DND-41 (cell line): ENCODE data around the gene FBXL2.

Experiments
- ATAC-seq: fragments of 200-7000 bp; cut with Tn5 transposase; 3 replicates; pipeline ENCODE4 v1.9.1; 2021; ENCODE audit warnings: low read depth; ENCODE audit not compliant: insufficient read depth
- DNase-seq: peaks from one replicate; pipeline ENCODE4 v3.0.0-alpha.2; 2020
- H2AFZ ChIP-seq: 2 replicates; pipeline ENCODE4 v1.6.0; 2012; ENCODE audit warnings: low read depth, low read length
- H3K27ac ChIP-seq: 2 replicates; pipeline ENCODE4 v1.5.1; 2012; ENCODE audit warnings: low read length, inconsistent platforms
- H3K27me3 ChIP-seq: fragments of 200-600 bp; sonication (generic); 2 replicates; pipeline ENCODE4 v1.6.0; 2012; ENCODE audit warnings: low read length, mild to moderate bottlenecking, inconsistent platforms; ENCODE audit not compliant: insufficient read depth, poor library complexity
- H3K36me3 ChIP-seq: 2 replicates; pipeline ENCODE4 v1.5.1; 2012; ENCODE audit warnings: low read length, inconsistent platforms; ENCODE audit not compliant: insufficient read depth
- H3K4me1 ChIP-seq: 2 replicates; pipeline ENCODE4 v1.5.1; 2012; ENCODE audit warnings: mild to moderate bottlenecking, low read length; ENCODE audit not compliant: insufficient read depth
- H3K4me2 ChIP-seq: 2 replicates; pipeline ENCODE4 v1.6.0; 2012; ENCODE audit warnings: mild to moderate bottlenecking, moderate library complexity, low read length, inconsistent platforms; ENCODE audit not compliant: insufficient read depth
- H3K4me3 ChIP-seq, 2 experiments: fragments of 200-600 bp in 1 of 2; shearing (Covaris generic) in 1 of 2; 2 replicates each; pipeline ENCODE4 v1.5.1; 2012 to 2016; ENCODE audit warnings: inconsistent platforms in 2 of 2, low read length in 2 of 2, mild to moderate bottlenecking in 2 of 2, low read depth in 1 of 2, moderate library complexity in 1 of 2
- H3K79me2 ChIP-seq: 2 replicates; pipeline ENCODE4 v1.6.0; 2012; ENCODE audit warnings: low read length, inconsistent platforms; ENCODE audit not compliant: insufficient read depth
- H3K9ac ChIP-seq: 2 replicates; pipeline ENCODE4 v1.6.0; 2012; ENCODE audit warnings: low read depth, mild to moderate bottlenecking, inconsistent platforms, low read length, moderate library complexity
- H3K9me3 ChIP-seq: 2 replicates; pipeline ENCODE4 v1.5.1; 2012; ENCODE audit warnings: low read length, moderate library complexity, mild to moderate bottlenecking, inconsistent platforms; ENCODE audit not compliant: insufficient read depth, severe bottlenecking
- H4K20me1 ChIP-seq: 2 replicates; pipeline ENCODE4 v1.6.0; 2012; ENCODE audit warnings: low read length; ENCODE audit not compliant: insufficient read depth
- CTCF ChIP-seq: IDR thresholded peaks from 2 replicates; pipeline ENCODE4 v1.5.1; 2012; ENCODE audit warnings: borderline replicate concordance, low read length, moderate library complexity, mild to moderate bottlenecking; ENCODE audit not compliant: poor library complexity, severe bottlenecking; ENCODE audit errors: extremely low read depth
- EZH2 ChIP-seq: IDR thresholded peaks from 3 replicates; pipeline ENCODE4 v1.6.1; 2012; ENCODE audit warnings: borderline replicate concordance, low read depth, mild to moderate bottlenecking, moderate library complexity, low read length, inconsistent platforms; ENCODE audit not compliant: severe bottlenecking

Gene FBXL2

GRCh38 chr3:33237439-33237838 lies 39.8 kb upstream of the FBXL2 start:
- no peak for ATAC-seq

GRCh38 chr3:33238923-33239322 lies 38.3 kb upstream of the FBXL2 start:
- Histone ChIP-seq H2AFZ (no peak overlapping the region), H3K4me2 (no peak overlapping the region), H3K4me3 (no peak overlapping the region), H3K4me1 (no peaks in the 10 kb centered on the region), H3K27me3 (peaks cover 5% of the 10 kb centered on the region), H3K79me2 (no peaks in the 10 kb centered on the region), H3K36me3 (no peaks in the 10 kb centered on the region), H3K9ac (no peak overlapping the region), H4K20me1 (no peaks in the 10 kb centered on the region), H3K27ac (no peak overlapping the region), H3K9me3 (no peaks in the 10 kb centered on the region)
- ATAC-seq (no peak), DNase-seq (no peak)
- TF ChIP-seq EZH2, result no peak
- TF ChIP-seq CTCF, result no peak

More at GRCh38 chr3:33237439-33237838, 39.8 kb upstream of the FBXL2 start:
- Histone ChIP-seq H3K4me1 (no peaks in the 10 kb centered on the region), H3K79me2 (no peaks in the 10 kb centered on the region), H2AFZ (no peak overlapping the region), H3K27ac (no peak overlapping the region), H3K4me2 (no peak overlapping the region), H3K4me3 (no peak overlapping the region), H4K20me1 (no peaks in the 10 kb centered on the region), H3K9me3 (no peaks in the 10 kb centered on the region), H3K27me3 (peaks cover 5% of the 10 kb centered on the region), H3K36me3 (no peaks in the 10 kb centered on the region), H3K9ac (no peak overlapping the region)
- TF ChIP-seq EZH2, result no peak
- TF ChIP-seq CTCF, result no peak
- DNase-seq, result no peak

GRCh38 chr3:33240261-33240660 lies 37.0 kb upstream of the FBXL2 start:
- DNase-seq (no peak), ATAC-seq (no peak)
- H3K9me3 ChIP-seq, result no peaks in the 10 kb centered on the region
- no peaks in the 10 kb centered on the region for H3K4me1 ChIP-seq
- H3K4me2 ChIP-seq, result no peak overlapping the region
- H3K27ac ChIP-seq, result no peak overlapping the region
- no peak overlapping the region for H3K4me3 ChIP-seq
- TF ChIP-seq EZH2, result no peak
- no peak for TF ChIP-seq CTCF
- H3K27me3 ChIP-seq, result peaks cover 5% of the 10 kb centered on the region
- no peaks in the 10 kb centered on the region for H3K36me3 ChIP-seq
- no peak overlapping the region for H3K9ac ChIP-seq
- no peaks in the 10 kb centered on the region for H4K20me1 ChIP-seq
- H2AFZ ChIP-seq, result no peak overlapping the region
- H3K79me2 ChIP-seq, result no peaks in the 10 kb centered on the region

- DNase-seq (no peak), ATAC-seq (no peak)
- Histone ChIP-seq H3K79me2 (no peaks in the 10 kb centered on the region), H3K4me1 (no peaks in the 10 kb centered on the region), H3K9ac (no peak overlapping the region), H4K20me1 (no peaks in the 10 kb centered on the region), H3K36me3 (no peaks in the 10 kb centered on the region), H2AFZ (no peak overlapping the region), H3K9me3 (no peaks in the 10 kb centered on the region), H3K27ac (no peak overlapping the region), H3K27me3 (peaks cover 8% of the 10 kb centered on the region), H3K4me2 (no peak overlapping the region), H3K4me3 (no peak overlapping the region)
- TF ChIP-seq CTCF (no peak), EZH2 (no peak)
Observed at GRCh38 chr3:33246786-33247185, 30.5 kb upstream of the FBXL2 start.
